SK-N-SH treated with all-trans-retinoic acid at 6 μM for 48 hours (cell line): Measurements from ENCODE around the gene PPP3CA.

Experiments used
- ESRRG ChIP-seq: fragments of 250-450 bp; sonication (Bioruptor Pico); IDR thresholded peaks from 2 replicates; pipeline ENCODE4 v1.6.1; 2021; ENCODE audit warnings: mild to moderate bottlenecking
- GLIS3 ChIP-seq: fragments of 250-450 bp; sonication (Bioruptor Pico); IDR thresholded peaks from 2 replicates; pipeline ENCODE4 v1.5.0; 2020; ENCODE audit warnings: mild to moderate bottlenecking, moderate library complexity
- ISL1 ChIP-seq: fragments of 250-450 bp; sonication (Bioruptor Pico); IDR thresholded peaks from 2 replicates; pipeline ENCODE4 v2.1.2; 2022; ENCODE audit warnings: mild to moderate bottlenecking, moderate library complexity
- PPARA ChIP-seq: fragments of 250-450 bp; sonication (Bioruptor Pico); IDR thresholded peaks from 2 replicates; pipeline ENCODE4 v1.5.0; 2020; ENCODE audit warnings: mild to moderate bottlenecking, borderline replicate concordance
- SNAI2 ChIP-seq: fragments of 250-450 bp; sonication (Bioruptor Pico); IDR thresholded peaks from 2 replicates; pipeline ENCODE4 v1.5.0; 2020; ENCODE audit warnings: mild to moderate bottlenecking, moderate library complexity
- TOX ChIP-seq: fragments of 250-450 bp; sonication (Bioruptor Pico); IDR thresholded peaks from 2 replicates; pipeline ENCODE4 v1.8.0; 2021; ENCODE audit warnings: mild to moderate bottlenecking, moderate library complexity, borderline replicate concordance
- ZFP3 ChIP-seq: fragments of 250-450 bp; sonication (Bioruptor Pico); IDR thresholded peaks from 2 replicates; pipeline ENCODE4 v1.5.0; 2020; ENCODE audit warnings: mild to moderate bottlenecking, moderate library complexity
- ZNF565 ChIP-seq: fragments of 450-650 bp; formaldehyde crosslinking; conservative IDR thresholded peaks from 2 replicates; pipeline ENCODE4 v1.5.0; 2020; ENCODE audit warnings: low read depth, mild to moderate bottlenecking, moderate library complexity
- TF ChIP-seq, protein P1 (sequence below): fragments of 250-450 bp; sonication (Bioruptor Pico); IDR thresholded peaks from 2 replicates; pipeline ENCODE4 v1.8.0; 2020; ENCODE audit warnings: mild to moderate bottlenecking, moderate library complexity, borderline replicate concordance
- TF ChIP-seq, protein P2 (sequence below): fragments of 250-450 bp; sonication (Bioruptor Pico); IDR thresholded peaks from 2 replicates; pipeline ENCODE4 v1.5.1; 2020; ENCODE audit warnings: low read depth, mild to moderate bottlenecking, moderate library complexity
- TF ChIP-seq, protein P3 (sequence below): fragments of 250-450 bp; sonication (Bioruptor Pico); IDR thresholded peaks from 2 replicates; pipeline ENCODE4 v1.8.0; 2021; ENCODE audit warnings: low read depth, mild to moderate bottlenecking, moderate library complexity, borderline replicate concordance

DNA sequence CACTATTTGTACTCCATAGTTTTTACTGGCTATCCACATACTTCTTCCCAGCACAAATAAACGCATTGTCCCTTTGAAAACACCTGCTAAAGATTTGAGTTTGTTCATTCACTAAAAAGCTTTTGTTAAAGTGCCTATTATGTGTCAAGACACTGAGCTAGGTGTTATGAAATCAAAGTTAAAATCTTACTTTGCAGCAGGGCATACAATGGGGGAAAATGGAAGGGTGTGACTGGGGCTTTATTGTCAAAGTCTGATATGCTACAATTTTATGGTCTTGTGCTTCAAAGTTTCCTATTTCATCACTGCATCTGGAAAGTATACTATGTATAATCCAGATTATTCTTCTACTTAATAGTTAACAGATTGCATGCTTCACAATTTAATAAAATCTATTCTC, 128.4 kb downstream of the PPP3CA start:
- TF ChIP-seq GLIS3 (CRISPR knock-in tag) = no peak
- TF ChIP-seq, protein P1, sequence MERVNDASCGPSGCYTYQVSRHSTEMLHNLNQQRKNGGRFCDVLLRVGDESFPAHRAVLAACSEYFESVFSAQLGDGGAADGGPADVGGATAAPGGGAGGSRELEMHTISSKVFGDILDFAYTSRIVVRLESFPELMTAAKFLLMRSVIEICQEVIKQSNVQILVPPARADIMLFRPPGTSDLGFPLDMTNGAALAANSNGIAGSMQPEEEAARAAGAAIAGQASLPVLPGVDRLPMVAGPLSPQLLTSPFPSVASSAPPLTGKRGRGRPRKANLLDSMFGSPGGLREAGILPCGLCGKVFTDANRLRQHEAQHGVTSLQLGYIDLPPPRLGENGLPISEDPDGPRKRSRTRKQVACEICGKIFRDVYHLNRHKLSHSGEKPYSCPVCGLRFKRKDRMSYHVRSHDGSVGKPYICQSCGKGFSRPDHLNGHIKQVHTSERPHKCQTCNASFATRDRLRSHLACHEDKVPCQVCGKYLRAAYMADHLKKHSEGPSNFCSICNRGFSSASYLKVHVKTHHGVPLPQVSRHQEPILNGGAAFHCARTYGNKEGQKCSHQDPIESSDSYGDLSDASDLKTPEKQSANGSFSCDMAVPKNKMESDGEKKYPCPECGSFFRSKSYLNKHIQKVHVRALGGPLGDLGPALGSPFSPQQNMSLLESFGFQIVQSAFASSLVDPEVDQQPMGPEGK = no peak
- TF ChIP-seq, protein P2, sequence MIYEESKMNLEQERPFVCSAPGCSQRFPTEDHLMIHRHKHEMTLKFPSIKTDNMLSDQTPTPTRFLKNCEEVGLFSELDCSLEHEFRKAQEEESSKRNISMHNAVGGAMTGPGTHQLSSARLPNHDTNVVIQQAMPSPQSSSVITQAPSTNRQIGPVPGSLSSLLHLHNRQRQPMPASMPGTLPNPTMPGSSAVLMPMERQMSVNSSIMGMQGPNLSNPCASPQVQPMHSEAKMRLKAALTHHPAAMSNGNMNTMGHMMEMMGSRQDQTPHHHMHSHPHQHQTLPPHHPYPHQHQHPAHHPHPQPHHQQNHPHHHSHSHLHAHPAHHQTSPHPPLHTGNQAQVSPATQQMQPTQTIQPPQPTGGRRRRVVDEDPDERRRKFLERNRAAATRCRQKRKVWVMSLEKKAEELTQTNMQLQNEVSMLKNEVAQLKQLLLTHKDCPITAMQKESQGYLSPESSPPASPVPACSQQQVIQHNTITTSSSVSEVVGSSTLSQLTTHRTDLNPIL (CRISPR knock-in tag) = no peak
- TF ChIP-seq TOX (CRISPR knock-in tag) = no peak
- TF ChIP-seq, protein P3, sequence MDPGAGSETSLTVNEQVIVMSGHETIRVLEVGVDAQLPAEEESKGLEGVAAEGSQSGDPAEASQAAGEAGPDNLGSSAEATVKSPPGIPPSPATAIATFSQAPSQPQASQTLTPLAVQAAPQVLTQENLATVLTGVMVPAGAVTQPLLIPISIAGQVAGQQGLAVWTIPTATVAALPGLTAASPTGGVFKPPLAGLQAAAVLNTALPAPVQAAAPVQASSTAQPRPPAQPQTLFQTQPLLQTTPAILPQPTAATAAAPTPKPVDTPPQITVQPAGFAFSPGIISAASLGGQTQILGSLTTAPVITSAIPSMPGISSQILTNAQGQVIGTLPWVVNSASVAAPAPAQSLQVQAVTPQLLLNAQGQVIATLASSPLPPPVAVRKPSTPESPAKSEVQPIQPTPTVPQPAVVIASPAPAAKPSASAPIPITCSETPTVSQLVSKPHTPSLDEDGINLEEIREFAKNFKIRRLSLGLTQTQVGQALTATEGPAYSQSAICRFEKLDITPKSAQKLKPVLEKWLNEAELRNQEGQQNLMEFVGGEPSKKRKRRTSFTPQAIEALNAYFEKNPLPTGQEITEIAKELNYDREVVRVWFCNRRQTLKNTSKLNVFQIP (CRISPR knock-in tag) = no peak
- TF ChIP-seq ESRRG = no peak
- TF ChIP-seq ZNF565 (CRISPR knock-in tag) = no peak
- TF ChIP-seq SNAI2 = no peak
- no peak for TF ChIP-seq ZFP3
- no peak for TF ChIP-seq PPARA (CRISPR knock-in tag)
- TF ChIP-seq ISL1 (CRISPR knock-in tag) = no peak
